IMR-90 (cell line): Measurements from ENCODE around the gene CENPV. TPM values are rescaled to one million over a fixed set of nuclear protein-coding genes. Genes with fewer than 3 reads are reported as not detected.

Experiments used
- ATAC-seq: fragments of 200-7000 bp; cut with Tn5 transposase; 2 replicates; pipeline ENCODE4 v1.9.1; 2020; ENCODE audit warnings: low read depth, mild to moderate bottlenecking, moderate library complexity
- BruUV-seq: library from RNA; stranded (reverse); fragments of 400-500 nt; replicated peaks from 2 replicates; lab custom pipeline; 2021; lab: Mats Ljungman, UMichigan
- CTCF ChIA-PET: fragments of 300-600 bp; formaldehyde crosslinking; extraction: SDS; loops from one replicate; lab custom pipeline; 2021; ENCODE audit warnings: antibody characterized with exemption; lab: Yijun Ruan, JAX
- POLR2A ChIA-PET: fragments of 300-600 bp; sonication (Branson Sonifier 250); formaldehyde crosslinking; loops from one replicate; lab custom pipeline; 2022; ENCODE audit warnings: antibody characterized with exemption; ENCODE audit not compliant: unreplicated experiment; lab: Charles Lee
- DNase-seq: peaks from one replicate; pipeline ENCODE4 v3.0.0; 2013
- H2AFZ ChIP-seq: replicated peaks from 2 replicates; pipeline ENCODE3; 2013; ENCODE audit warnings: low read length, mild to moderate bottlenecking; ENCODE audit not compliant: poor library complexity
- H2AK5ac ChIP-seq: 2 replicates; pipeline ENCODE4 v1.6.1; 2013; ENCODE audit warnings: low read depth, low read length, inconsistent platforms
- H2AK9ac ChIP-seq: replicated peaks from 2 replicates; pipeline ENCODE3; 2013; ENCODE audit warnings: mild to moderate bottlenecking, low read depth, low read length, moderate library complexity; ENCODE audit not compliant: poor library complexity
- H2BK120ac ChIP-seq: 2 replicates; pipeline ENCODE4 v1.6.1; 2013; ENCODE audit warnings: low read depth, low read length, inconsistent platforms
- H2BK15ac ChIP-seq: 3 replicates; pipeline ENCODE4 v1.6.1; 2013; ENCODE audit warnings: low read depth, low read length, inconsistent platforms
- H2BK20ac ChIP-seq: 2 replicates; pipeline ENCODE4 v1.6.1; 2013; ENCODE audit warnings: low read depth, mild to moderate bottlenecking, inconsistent platforms, low read length, moderate library complexity
- H2BK5ac ChIP-seq: 2 replicates; pipeline ENCODE4 v1.6.1; 2013; ENCODE audit warnings: mild to moderate bottlenecking, low read depth, low read length, inconsistent platforms; ENCODE audit not compliant: poor library complexity, severe bottlenecking
- H3K14ac ChIP-seq: replicated peaks from 2 replicates; pipeline ENCODE4 v1.6.1; 2013; ENCODE audit warnings: low read depth, low read length, inconsistent platforms
- H3K18ac ChIP-seq: 2 replicates; pipeline ENCODE4 v1.6.1; 2013; ENCODE audit warnings: low read depth, low read length, control low read depth
- H3K23ac ChIP-seq: 2 replicates; pipeline ENCODE4 v1.6.1; 2013; ENCODE audit warnings: low read depth, low read length, inconsistent platforms
- H3K27ac ChIP-seq: 2 replicates; pipeline ENCODE4 v1.5.1; 2013; ENCODE audit warnings: mild to moderate bottlenecking, control low read depth, low read length; ENCODE audit not compliant: insufficient read depth
- H3K27me3 ChIP-seq: 2 replicates; pipeline ENCODE4 v1.6.1; 2013; ENCODE audit warnings: low read length; ENCODE audit not compliant: control insufficient read depth, insufficient read depth
- H3K36me3 ChIP-seq: 2 replicates; pipeline ENCODE4 v1.6.1; 2013; ENCODE audit warnings: low read length, mixed read lengths; ENCODE audit not compliant: control insufficient read depth, insufficient read depth
- H3K4ac ChIP-seq: 2 replicates; pipeline ENCODE4 v1.6.1; 2013; ENCODE audit warnings: low read depth, low read length, inconsistent platforms
- H3K4me1 ChIP-seq: 2 replicates; pipeline ENCODE4 v1.6.1; 2013; ENCODE audit warnings: low read length, mixed read lengths; ENCODE audit not compliant: control insufficient read depth, insufficient read depth
- H3K4me2 ChIP-seq: 2 replicates; pipeline ENCODE4 v1.6.1; 2013; ENCODE audit warnings: low read depth, mild to moderate bottlenecking, control low read depth, low read length, moderate library complexity
- H3K4me3 ChIP-seq: 2 replicates; pipeline ENCODE4 v1.5.1; 2013; ENCODE audit warnings: low read depth, mild to moderate bottlenecking, control low read depth, low read length, moderate library complexity; ENCODE audit not compliant: insufficient read depth
- H3K56ac ChIP-seq: 2 replicates; pipeline ENCODE4 v1.6.1; 2013; ENCODE audit warnings: low read length, inconsistent platforms; ENCODE audit not compliant: insufficient read depth; ENCODE audit errors: extremely low read depth
- H3K79me1 ChIP-seq, 2 experiments: 2 replicates each; pipeline ENCODE4 v1.6.1; 2013; ENCODE audit warnings: low read length in 2 of 2, inconsistent platforms in 1 of 2, low read depth in 1 of 2
- H3K9ac ChIP-seq: 2 replicates; pipeline ENCODE4 v1.6.1; 2013; ENCODE audit warnings: low read depth, low read length, control low read depth
- H3K9me1 ChIP-seq: 2 replicates; pipeline ENCODE4 v1.6.1; 2013; ENCODE audit warnings: low read length, inconsistent platforms; ENCODE audit not compliant: insufficient read depth
- H3K9me3 ChIP-seq: 2 replicates; pipeline ENCODE4 v1.6.1; 2013; ENCODE audit warnings: low read length; ENCODE audit not compliant: control insufficient read depth, insufficient read depth
- H4K20me1 ChIP-seq: 2 replicates; pipeline ENCODE4 v1.6.1; 2013; ENCODE audit warnings: low read length, inconsistent platforms; ENCODE audit not compliant: insufficient read depth
- H4K5ac ChIP-seq: 2 replicates; pipeline ENCODE4 v1.6.1; 2013; ENCODE audit warnings: mild to moderate bottlenecking, low read depth, low read length, control low read depth
- H4K8ac ChIP-seq, 2 experiments: 2 replicates each; pipeline ENCODE4 v1.6.1; 2013; ENCODE audit warnings: low read depth in 2 of 2, low read length in 2 of 2, control low read depth in 1 of 2, inconsistent platforms in 1 of 2
- H4K91ac ChIP-seq: 2 replicates; pipeline ENCODE4 v1.6.1; 2013; ENCODE audit warnings: low read depth, low read length, inconsistent platforms; ENCODE audit not compliant: insufficient read depth
- BHLHE40 ChIP-seq: fragments of 150-350 bp; IDR thresholded peaks from 2 replicates; pipeline ENCODE4 v1.6.1; 2016; ENCODE audit warnings: mild to moderate bottlenecking, low read depth, low read length
- CEBPB ChIP-seq: IDR thresholded peaks from 2 replicates; pipeline ENCODE4 v1.6.1; 2012; ENCODE audit warnings: low read depth, low read length, improper control_type of control experiment
- CTCF ChIP-seq: conservative IDR thresholded peaks from 2 replicates; pipeline ENCODE4 v1.5.1; 2012; ENCODE audit warnings: mild to moderate bottlenecking, low read depth, low read length, improper control_type of control experiment
- MAZ ChIP-seq: IDR thresholded peaks from 2 replicates; pipeline ENCODE4 v1.6.1; 2012; ENCODE audit warnings: low read depth, mild to moderate bottlenecking, low read length, improper control_type of control experiment, moderate library complexity, borderline replicate concordance
- MXI1 ChIP-seq: IDR thresholded peaks from 2 replicates; pipeline ENCODE4 v1.6.1; 2012; ENCODE audit warnings: low read depth, mild to moderate bottlenecking, low read length, moderate library complexity, borderline replicate concordance
- NFE2L2 ChIP-seq: fragments of 150-350 bp; IDR thresholded peaks from 2 replicates; pipeline ENCODE4 v1.6.1; 2016; ENCODE audit warnings: low read depth, mild to moderate bottlenecking, low read length
- POLR2A ChIP-seq: IDR thresholded peaks from 2 replicates; pipeline ENCODE4 v1.6.1; 2012; ENCODE audit warnings: mild to moderate bottlenecking, low read depth, low read length
- RAD21 ChIP-seq: IDR thresholded peaks from 2 replicates; pipeline ENCODE4 v1.6.1; 2012; ENCODE audit warnings: low read length, improper control_type of control experiment
- RFX5 ChIP-seq: IDR thresholded peaks from 2 replicates; pipeline ENCODE4 v1.8.0; 2012; ENCODE audit warnings: low read depth, mild to moderate bottlenecking, low read length, moderate library complexity
- SMC3 ChIP-seq: fragments of 150-350 bp; IDR thresholded peaks from 2 replicates; pipeline ENCODE4 v1.6.1; 2016; ENCODE audit warnings: low read depth, mild to moderate bottlenecking, antibody characterized with exemption, low read length, moderate library complexity
- WGBS, 2 experiments: methylation state at CpG; one replicate each; pipeline versions ENCODE4 v1.1.5 to v1.1.7; 2013; ENCODE audit warnings: missing lambda C conversion rate in 2 of 2; ENCODE audit not compliant: insufficient read length in 1 of 2; ENCODE audit errors: extremely low coverage in 2 of 2; 5-methylcytosine and 5-hydroxymethylcytosine counted together
- dilution Hi-C: fragments of 300-500 bp; cut with HindIII; formaldehyde crosslinking; loops from one replicate; pipeline ENCODE4 v1.14.3; 2018; ENCODE audit warnings: low sequenced_read_pairs; ENCODE audit not compliant: unreplicated experiment
- in situ Hi-C: fragments of 300-500 bp; cut with MboI; formaldehyde crosslinking; loops from 3 replicates; pipeline ENCODE4 v1.14.3; 2019; ENCODE audit warnings: low sequenced_read_pairs, inconsistent platforms, mixed read lengths
- intact Hi-C: fragments of 100-400 bp; cut with micrococcal nuclease; formaldehyde crosslinking; loops from 2 replicates; pipeline ENCODE4 v1.10.0; 2022
- polyA plus RNA-seq, 3 experiments: library from polyadenylated mRNA; depleted of rRNA; stranded (reverse); fragments of >200 nt; gene quantifications; 2 replicates each; pipeline ENCODE4 v1.2.3, GENCODE V29; 2012; ENCODE audit warnings: low replicate concordance in 1 of 3
- total RNA-seq: library from RNA; depleted of rRNA; stranded (reverse); fragments of >200 nt; gene quantifications from 2 replicates; pipeline ENCODE4 v1.2.3, GENCODE V29; 2012

CENPV gene
- total and polyA plus RNA-seq, 2 of the 4 experiments (the other 2 are of a cell fraction) = 35.3 to 49.8 TPM

DNA sequence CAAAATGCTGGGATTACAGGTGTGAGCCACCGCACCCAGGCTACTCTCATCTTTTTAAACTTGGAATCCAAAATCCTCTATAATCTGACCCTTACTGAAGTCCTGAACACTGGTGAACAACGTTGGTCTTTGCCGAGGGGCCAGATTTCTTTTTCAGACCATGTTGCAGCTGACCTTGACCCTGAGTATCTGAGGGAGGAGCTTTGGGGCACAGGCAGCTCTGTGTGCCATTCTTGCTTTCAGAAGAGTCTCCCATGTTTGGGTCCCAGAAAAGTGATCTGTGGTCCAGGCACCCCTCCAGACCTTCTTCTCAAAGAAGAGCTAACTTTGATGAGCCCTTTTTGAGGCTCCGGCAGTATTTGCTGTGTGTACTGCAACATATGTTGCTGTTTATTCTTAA, 50.4 kb downstream of the CENPV start:
- H3K4me2 ChIP-seq = no peak overlapping the region
- dilution Hi-C loops (no loop called here), in situ Hi-C loops (no loop called here), intact Hi-C loops (no loop called here)
- H3K9me1 ChIP-seq = peaks cover 6% of the 10 kb centered on the region
- no peak overlapping the region for H3K23ac ChIP-seq
- H3K36me3 ChIP-seq = 0 out of 2 replicates have a peak, but pooled peaks cover 1% of the 10 kb centered on the region
- no peaks in the 10 kb centered on the region for H3K27me3 ChIP-seq
- no peak overlapping the region for H3K4me3 ChIP-seq
- POLR2A ChIA-PET = interaction anchor here (0.9 kb wide), 1 partner anchor 17 kb away, joined by 3 read pairs; no protein-coding TSS in a partner anchor
- no peak overlapping the region for H4K91ac ChIP-seq
- H2BK20ac ChIP-seq = no peak overlapping the region
- no peak overlapping the region for H3K27ac ChIP-seq
- H2AK9ac ChIP-seq = no peak overlapping the region
- peaks cover 8% of the 10 kb centered on the region for H3K4me1 ChIP-seq
- no peak overlapping the region for H2AK5ac ChIP-seq
- H2BK5ac ChIP-seq = no peak overlapping the region
- CTCF ChIA-PET = no interaction called here
- no peaks in the 10 kb centered on the region for H3K79me1 ChIP-seq
- H4K20me1 ChIP-seq = no peaks in the 10 kb centered on the region
- ATAC-seq (no peak), DNase-seq (no peak)
- no peak overlapping the region for H2BK120ac ChIP-seq
- no TSS peak for BruUV-seq
- no peak overlapping the region for H3K9ac ChIP-seq
- no peak overlapping the region for H3K14ac ChIP-seq
- H3K18ac ChIP-seq = no peak overlapping the region
- H4K8ac ChIP-seq = no peak overlapping the region
- no peak overlapping the region for H2AFZ ChIP-seq
- no peak overlapping the region for H4K5ac ChIP-seq
- H3K4ac ChIP-seq = no peak overlapping the region
- H3K56ac ChIP-seq = no peak overlapping the region
- WGBS, 2 experiments = no CpG with 5 or more reads among the region's 4 CpGs
- no peaks in the 10 kb centered on the region for H3K9me3 ChIP-seq
- TF ChIP-seq NFE2L2 = no peak
- TF ChIP-seq CEBPB = no peak
- TF ChIP-seq SMC3 = no peak
- no peak for TF ChIP-seq RAD21
- TF ChIP-seq MXI1 = no peak
- TF ChIP-seq BHLHE40 = no peak
- no peak for TF ChIP-seq CTCF
- no peak for TF ChIP-seq MAZ
- TF ChIP-seq POLR2A = no peak
- TF ChIP-seq RFX5 = no peak
- H2BK15ac ChIP-seq = no peak overlapping the region
